ENCODE measurements around the gene LSM14A.

LSM14A gene

DNA sequence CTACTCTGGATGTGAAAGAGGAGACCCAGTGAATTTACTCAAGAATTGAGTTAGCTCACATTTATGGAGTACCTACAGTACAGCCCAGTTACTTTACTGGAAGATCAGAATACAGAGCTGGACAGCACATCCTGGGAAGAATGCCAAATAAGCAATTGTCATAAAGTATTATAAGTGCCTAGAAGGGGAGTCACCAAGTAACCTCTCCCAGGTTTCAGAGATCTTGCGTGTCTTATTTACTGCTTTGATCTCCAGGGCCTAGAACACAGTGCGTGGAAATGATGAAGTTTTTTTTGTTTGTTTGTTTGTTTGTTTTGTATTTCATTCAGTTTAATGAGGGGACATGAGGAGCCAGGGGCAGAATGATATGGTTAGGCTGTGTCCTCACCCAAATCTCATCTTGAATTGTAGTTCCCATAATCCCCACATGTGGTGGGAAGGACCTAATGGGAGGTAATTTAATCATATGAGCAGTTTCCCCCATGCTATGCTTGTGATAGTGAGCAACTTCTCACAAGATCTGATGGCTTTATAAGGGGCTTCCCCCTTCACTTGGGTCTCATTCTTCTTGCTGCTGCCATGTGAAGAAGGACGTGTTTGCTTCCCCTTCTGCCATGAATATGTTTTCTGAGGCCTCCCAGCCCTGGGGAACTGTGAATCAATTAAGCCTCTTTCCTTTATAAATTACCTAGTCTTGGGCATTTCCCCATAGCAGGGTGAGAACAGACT, 87.2 kb downstream of the LSM14A start:
- DNase-seq = no peak

DNA sequence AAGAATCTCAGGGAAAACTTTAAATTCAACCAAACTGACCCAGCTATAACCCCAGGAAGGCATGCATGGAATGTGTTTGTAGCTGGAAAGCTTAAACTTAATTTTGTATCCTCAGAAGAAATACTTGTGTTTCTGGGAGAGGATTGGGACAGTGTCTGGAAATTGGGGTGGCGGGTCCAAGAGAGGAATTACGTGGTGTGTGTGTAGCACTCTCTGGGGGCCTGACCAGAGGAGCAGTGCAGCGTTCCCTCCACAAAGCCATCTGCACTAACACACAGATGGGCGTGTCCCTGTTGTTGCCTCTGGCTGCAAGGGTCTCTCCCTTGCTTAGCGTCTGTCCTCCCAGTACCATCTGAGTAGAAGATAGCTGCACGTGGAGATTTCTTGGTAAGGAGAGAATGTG, 88.5 kb downstream of the LSM14A start:
- DNase-seq = no peak

DNA sequence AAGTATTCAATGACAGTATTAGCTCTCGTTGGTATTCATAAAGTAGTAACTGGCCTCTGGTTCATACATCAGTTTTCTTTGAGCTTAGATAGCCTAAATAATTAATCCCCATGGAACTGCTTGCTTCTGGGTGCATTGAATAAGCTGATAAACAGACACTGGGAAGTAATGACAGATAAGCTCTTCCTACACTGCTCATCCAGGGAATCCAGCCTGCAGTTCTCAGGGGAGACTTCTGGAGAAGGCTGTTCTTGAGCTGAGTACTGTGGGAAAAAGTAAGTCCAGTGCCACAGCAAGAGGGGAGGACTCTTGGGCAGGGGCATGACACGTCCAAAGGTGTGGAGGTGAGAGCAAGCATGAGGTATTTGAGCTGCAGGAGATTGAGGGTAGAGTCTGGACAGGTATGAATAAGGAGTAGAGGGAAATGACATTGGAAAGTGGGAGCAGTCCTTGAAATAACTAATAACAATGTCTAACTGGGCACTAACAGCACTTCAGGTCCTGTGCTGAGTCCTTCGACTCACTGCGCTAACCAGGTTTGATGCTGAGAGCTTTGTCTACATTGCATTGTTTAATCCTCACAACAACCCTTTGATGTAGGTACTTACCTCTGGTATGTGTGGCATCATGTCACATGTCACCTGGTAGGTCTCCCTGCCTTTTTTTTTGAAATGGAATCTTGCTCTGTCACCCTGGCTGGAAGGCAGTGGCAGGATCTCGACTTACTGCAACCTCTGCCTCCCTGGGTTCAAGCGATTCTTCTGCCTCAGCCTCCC, 89.2 kb downstream of the LSM14A start:
- DNase-seq = peak; percentile 24

DNA sequence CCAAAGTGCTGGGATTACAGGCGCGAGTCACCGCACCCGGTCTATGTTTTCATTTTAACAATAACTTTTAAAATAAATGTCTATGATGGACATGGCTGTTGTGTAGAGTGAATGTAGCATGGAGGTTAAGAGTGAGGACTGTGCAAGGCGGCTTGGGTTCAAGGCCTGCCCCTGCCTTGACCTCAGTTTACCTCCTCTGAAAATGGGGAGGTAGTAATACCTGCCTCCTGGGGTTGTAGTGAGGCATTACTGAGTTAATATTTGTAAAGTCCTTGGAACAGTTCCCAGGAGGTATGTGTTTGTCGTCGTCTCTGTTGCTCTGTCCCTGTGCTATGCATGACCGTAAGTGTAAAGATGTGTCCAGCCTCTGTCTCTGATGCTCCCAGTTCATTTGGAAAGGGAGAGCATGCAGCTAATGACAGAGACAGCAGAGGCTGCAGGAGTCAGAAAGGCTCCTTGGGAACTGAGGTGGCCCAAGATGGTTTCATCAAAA, 91.5 kb downstream of the LSM14A start:
- DNase-seq = no peak

DNA sequence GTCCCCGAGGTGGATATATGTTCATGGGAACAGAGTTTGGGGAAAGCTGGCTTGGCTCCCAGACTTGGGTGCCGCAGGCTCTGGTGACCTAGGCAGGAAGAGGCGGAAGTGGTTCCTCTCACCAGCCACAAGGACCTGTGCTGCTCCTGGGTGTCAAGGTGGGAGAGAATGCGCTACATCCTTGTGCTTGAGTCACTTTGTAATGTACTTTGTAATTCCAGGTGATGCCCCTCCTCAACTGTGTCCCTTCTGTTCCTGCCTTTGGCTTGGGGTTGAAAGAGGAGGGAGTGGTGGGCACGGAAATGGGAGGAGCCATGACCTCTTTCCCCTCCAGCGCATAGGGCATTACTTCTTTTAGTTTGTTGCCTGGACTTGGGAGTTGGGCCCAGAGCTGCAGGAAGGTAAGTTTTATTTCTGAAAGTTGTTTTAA, 92.9 kb downstream of the LSM14A start:
- DNase-seq = no peak

DNA sequence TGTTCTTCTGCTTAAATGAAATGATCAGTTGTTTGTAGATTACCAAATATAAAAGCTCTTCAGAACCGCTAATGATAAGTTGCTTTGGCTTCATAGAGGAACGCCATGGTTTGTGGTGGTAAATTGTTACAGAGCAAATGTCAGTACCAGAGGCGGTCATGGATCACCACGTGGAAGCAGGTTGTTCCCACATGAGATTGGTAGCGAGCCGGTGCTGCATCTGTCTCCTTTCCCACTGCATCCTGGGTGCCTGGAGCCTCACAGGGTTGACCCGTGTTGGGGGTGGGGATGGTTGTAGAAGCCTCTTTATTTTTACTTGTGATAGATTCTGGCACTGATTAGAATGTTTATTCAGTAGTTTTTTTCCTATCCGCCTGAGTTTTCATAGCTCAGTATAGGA, 96.8 kb downstream of the LSM14A start:
- DNase-seq = no peak

DNA sequence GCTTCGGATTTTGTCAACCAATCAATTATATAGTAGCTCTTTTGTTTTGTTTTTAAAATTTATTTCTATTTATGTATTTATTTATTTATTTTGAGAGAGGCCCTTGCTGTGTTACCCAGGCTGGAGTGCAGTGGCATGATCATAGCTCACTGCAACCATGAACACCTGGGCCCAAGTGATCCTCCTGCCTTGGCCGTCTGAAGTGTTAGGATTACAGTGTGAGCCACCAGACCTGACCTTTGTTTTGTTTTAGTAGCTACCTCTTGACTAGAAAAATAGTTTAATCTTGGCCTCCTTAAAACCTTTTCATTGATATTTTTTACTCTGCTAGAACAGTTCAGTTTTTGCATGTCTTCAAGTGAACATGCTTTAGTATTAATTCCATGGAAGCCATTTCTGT, 97.2 kb downstream of the LSM14A start:
- DNase-seq = no peak

DNA sequence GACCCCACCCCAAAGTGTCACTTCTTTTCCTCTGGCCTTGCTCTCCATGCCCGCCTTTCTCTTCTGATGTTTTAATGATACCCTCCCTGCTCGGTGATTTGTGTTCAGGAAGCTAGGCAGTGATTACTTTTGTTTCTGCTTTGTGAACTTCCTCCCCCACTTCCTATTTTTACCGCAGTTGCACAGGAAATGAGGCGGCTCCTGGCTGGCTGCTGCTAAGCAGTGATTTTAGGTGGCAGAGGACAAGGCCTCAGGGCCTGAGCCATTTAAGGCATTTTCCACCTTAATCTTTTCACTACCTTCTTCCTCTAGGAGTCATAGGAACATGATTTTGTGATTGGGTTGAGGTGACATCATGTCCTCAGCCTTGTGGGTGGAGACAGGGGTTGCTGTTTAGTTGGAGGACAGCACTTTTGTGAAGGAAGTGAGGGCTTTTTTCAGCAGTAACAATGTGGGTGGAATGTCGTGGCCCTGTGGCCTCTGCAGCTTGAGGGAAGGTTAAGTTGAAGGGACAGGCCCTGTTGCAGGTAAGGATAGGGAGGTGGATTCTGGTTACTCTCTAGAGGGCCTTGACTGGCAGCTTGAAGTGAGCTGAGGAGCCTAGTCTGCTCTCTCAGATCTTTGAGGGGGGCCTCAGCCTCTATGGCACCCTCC, 97.8 kb downstream of the LSM14A start:
- DNase-seq = no peak

DNA sequence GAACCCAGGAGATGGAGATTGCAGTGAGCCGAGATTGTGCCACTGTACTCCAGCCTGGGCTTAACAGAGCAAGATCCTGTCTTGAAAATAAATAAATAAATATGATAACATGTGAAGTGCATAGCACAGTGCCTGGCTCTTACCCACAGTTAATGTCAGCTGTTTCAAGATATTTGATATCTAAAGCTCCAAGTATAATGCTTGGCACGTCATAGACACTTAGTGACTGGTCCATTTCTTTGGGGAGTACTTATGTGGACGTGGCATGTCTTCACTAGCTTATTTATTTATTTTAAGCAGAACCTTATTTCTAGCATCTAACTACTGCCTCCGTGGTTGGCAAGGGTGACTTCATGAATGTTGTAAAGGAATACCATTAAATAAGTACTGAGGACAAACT, 100.8 kb downstream of the LSM14A start:
- no peak for DNase-seq

DNA sequence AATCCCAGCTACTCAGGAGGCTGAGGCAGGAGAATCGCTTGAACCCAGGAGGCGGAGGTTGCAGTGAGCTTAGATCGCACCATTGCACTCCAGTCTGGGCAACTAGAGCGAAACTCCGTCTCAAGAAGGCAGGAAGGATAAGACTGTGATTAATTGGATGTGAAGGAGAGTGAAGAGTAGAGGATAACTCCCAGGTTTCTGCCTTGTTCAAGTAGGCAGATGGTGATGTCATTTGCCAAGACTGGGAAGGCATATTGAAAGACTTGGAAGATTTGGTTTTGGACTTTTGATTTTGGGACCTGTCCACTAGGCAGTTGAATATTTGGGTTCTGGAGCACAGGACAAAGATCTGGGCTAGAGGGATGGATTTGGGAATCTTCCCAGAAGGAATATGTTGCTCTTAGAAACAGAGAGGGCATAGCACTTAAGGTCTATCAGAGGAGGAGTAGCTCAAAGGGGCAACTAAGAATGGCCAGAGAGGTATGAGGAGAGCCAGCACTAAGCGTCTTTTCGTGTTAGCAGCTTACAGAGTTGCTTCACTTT, 102.1 kb downstream of the LSM14A start:
- DNase-seq = no peak

DNA sequence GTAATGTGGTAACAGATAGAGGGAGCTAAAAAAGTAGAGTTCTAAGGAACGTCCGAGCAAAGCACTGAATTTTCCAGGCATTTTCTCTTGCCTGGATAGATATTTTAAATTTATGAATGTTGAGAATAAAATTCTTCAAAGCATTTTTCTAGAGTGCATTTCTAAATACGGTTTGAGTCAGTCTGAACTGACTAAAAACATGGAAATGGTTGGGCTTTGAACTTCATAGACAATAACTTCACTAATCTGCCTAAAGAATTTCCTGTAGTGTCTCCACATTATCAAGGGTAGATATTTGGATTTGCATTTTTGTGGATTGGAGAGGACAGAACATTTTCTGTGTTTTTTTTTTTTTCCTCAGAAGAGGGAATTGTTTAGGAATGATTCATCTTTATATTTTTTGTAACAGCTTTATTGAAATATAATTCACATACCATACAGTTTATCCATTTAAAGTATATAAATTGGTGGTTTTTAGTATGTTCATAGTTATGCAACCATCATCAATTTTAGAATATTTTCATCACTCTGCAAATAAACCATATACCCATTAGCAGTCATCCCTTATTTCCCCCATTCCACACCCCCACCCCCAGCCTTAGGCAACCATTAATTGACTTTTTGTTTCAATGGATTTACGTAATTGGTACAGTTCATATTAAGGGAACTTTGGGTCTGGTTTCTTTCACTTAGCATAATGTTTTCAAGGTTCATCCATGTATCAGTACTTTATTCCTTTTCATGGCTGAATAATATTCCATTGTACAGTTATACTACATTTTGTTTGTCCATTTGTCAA, 102.7 kb downstream of the LSM14A start:
- no peak for DNase-seq

DNA sequence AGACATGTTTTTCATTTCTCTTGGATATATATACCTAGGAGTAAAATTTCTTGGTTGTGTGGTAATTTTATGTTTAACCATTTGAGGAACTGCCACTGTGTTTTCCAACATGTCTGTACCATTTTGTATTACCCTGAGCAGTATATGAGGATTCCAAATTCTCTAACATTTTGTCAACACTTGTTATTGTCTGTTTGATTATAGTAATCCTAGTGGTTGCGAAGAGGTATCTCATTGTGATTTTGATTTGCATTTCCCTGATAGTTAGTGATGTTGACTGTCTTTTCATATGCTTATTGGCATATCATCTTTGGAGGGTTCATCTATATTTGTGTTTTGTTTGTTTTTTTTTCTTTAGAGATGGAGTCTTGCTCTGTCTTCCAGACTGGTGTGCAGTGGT, 103.4 kb downstream of the LSM14A start:
- DNase-seq = no peak

DNA sequence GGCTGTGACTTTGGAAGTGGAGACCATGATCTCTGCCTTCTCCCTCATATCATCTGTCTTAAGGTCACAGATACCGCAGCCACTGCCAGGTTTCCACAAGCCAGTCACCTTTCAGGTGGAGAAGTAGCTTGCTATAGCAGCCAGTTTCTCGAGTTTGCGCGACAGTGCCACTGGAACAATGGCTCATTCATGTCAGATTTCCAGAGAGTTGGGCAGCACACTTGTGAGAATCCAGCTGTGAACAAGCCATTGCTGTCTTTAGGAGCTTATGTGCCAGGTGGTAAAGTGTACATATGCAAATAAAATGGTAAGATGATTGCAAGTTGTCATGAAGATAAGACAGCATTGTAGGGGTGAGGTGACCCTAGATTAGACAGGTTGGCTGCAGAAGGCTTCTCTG, 104.3 kb downstream of the LSM14A start:
- no peak for DNase-seq

DNA sequence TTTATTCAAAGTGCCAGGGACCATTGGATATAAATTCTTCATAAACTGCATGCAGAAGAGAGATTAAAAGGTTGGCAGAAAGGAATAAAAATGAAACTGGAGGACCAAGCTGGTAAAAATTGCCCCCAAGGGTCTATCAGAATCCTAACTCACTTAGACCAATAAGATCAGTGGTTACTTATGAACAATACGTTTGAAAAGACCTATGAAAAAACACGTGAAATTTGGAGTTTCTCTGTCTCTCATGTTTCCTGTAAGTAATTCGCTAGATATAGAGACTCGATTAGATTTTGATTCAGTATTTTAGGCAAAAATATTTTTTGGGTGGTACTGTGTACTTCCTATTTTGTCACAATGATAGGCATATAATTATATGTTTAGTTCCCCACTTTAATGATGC, 104.9 kb downstream of the LSM14A start:
- no peak for DNase-seq

DNA sequence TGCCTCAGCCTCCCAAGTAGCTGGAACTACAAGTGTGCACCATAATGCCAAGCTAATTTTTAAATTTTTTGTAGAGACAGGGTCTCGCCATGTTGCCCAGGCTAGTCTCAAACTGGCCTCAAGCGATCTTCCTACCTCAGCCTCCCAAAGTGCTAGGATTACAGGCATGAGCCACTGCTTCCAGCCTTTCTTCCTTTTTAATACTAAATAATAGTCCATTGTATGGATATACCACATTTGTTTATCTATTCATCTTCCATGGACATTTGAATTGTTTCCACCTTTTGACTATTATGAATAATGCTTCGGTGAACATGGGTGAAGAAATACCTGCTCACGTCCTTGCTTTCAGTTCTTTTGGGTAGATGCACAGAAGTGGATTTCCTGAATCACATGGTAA, 106.5 kb downstream of the LSM14A start:
- no peak for DNase-seq

Data from NCI-H2029 treated with DMSO at 0.1 percent for 48 hours (cell line).